Adipose tissue (tissue), 3 donors: ENCODE measurements around the gene DGKI. TPM values are rescaled to one million over a fixed set of nuclear protein-coding genes. Genes with fewer than 3 reads are reported as not detected.
"Not testable (repeated sequence)": the region's sequence is repeated elsewhere in the genome, so short reads cannot be mapped to it uniquely, and the experiment has no call there.

Experiments used
- H3K27ac ChIP-seq: one replicate; pipeline ENCODE4 v1.5.1; 2013; ENCODE audit warnings: low read depth, low read length
- WGBS, 3 donors: extraction: QIAGEN DNeasy Blood & Tissue Kit; methylation state at CpG; one replicate each; pipeline ENCODE4 v1.1.7; 2013; 5-methylcytosine and 5-hydroxymethylcytosine counted together
- polyA plus RNA-seq, 3 donors: library from polyadenylated mRNA; stranded (reverse); fragments of 200-250 nt; gene quantifications; one replicate each; pipeline ENCODE4 v1.2.3, GENCODE V29; 2013
- donor health status: healthy with polysubstance abuse.
- donor health status: Bipolar disorder and iron deficiency.
- donor health status: healthy.

Gene DGKI
- polyA plus RNA-seq, 3 donors, result 0.03 to 0.22 (median 0.21) TPM

DNA sequence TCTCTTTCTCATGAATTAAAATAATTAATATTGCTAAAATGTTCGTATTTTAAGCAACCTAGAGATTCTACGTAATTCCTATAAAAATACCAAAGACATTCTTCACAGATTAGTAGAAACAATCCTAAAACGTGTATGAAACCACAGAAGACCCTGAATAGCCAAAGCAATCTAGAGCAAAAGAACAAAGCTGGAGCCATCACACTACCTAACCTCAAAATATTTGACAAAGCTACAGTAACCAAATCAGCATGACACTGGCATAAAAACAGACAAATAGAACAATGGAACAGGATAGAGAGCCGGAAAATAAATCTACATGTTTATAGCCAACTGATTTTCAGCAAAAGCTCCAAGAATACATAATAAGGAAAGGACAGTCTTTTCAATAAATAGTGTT lies 397.8 kb downstream of the DGKI start:
- 72 to 87% (median 86%) methylated on average over 4 of the region's 4 CpGs for WGBS, 3 donors
- H3K27ac ChIP-seq, result no peak overlapping the region

- WGBS, 3 donors, result 90 to 100% (median 94%) methylated on average over 1 of the region's 1 CpG
- H3K27ac ChIP-seq, result not testable (repeated sequence)
Measured at GRCh38 chr7:137448572-137448971, 398.2 kb downstream of the DGKI start.

DNA sequence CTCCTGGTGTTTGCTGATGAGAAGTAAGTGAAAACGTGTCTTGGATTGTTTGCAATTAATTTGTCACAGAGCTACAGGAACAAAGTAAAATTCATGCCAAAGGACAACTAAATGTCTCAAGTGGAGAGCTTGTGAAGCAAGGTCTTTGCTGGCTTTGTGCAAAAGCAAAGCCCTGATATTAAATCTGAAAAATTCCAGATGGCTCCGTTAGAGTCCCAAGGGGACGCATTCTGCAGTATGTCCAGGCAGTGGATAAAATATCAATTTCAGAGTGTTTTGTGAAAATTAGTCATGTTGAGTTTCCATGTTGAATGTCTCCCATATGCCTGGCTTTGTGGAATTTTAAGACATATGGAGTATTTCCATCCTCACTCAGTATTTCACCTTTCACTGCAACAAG lies 400.7 kb downstream of the DGKI start:
- H3K27ac ChIP-seq, result no peak overlapping the region
- 50 to 56% (median 55%) methylated on average over 3 of the region's 3 CpGs for WGBS, 3 donors

- no peak overlapping the region for H3K27ac ChIP-seq
Measured at GRCh38 chr7:137445268-137445667, 401.5 kb downstream of the DGKI start.

DNA sequence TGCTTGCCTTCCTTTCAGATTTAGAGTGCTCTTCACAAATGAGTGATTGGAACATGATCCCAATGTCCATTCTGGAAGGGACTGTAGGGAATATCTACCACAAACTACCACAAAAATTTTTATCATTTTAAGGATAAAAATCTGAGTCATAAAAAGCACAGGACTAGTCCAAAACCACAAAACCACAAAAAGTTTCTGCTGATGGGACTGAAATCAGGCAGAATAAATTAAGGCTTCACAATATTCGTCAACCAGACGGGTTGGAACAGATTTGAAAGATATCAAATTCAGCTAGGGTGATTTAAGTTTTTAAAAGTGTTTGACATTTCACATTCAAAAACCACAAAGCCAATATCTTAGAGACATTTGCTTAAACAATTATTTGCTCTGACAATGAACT lies 403.2 kb downstream of the DGKI start:
- no peak overlapping the region for H3K27ac ChIP-seq
- 32 to 68% (median 40%) methylated on average over 2 of the region's 2 CpGs for WGBS, 3 donors

More at GRCh38 chr7:137445268-137445667, 401.5 kb downstream of the DGKI start:
- 70 to 83% (median 81%) methylated on average over 1 of the region's 1 CpG for WGBS, 3 donors

GRCh38 chr7:137441451-137441850 lies 405.3 kb downstream of the DGKI start:
- no peak overlapping the region for H3K27ac ChIP-seq
- 58 to 69% (median 64%) methylated on average over 3 of the region's 3 CpGs for WGBS, 3 donors

DNA sequence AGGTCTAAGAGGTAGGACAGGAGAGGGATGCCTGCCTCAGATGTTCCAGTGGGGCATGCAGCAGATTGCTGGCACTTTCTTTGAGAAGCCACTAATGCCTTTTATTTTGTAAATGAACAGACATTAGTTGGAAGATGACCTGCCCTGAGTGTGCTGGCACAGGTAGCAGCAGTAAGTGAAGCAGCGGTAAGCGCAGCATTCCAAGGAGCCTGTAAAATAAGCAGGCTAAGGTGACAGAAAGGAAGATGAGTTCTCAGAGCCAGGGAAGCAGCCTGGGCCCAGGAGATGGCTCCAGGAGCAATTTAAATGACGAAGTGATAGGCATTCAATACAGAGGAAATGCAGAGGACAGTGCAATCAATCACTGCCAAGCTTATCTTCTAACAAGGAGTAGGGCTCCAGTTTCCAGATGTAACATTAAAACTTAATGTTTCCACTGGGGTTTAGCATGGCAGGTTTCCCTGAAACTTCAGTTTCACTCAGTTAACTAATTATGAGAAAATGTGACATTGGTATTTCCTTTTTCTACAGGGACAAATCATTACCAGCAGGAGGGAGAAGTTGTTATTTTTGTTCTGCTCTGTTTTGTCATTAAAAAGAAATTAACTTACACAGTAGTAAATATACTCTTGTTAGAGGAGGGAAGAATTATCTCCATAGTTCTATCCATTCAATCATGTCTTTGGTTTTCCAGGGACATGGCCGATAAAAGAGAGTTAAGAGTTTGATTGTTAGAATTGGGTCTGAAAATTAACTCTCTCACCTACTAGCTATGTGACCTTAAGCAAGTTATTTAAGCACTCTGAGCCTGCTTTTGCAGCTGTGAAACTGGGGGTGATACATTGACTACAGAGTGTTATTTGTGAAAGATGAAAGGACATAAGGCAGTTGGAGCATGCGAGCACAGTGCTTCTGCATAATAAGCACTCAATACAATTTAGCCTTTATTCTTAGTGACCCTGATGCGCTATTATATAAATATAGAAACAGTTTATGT lies 406.6 kb downstream of the DGKI start:
- WGBS, 3 donors, result 47 to 59% (median 50%) methylated on average over 6 of the region's 6 CpGs
- H3K27ac ChIP-seq, result no peak overlapping the region

- H3K27ac ChIP-seq, result no peak overlapping the region
Measured at GRCh38 chr7:137434946-137435345, 411.8 kb downstream of the DGKI start.

DNA sequence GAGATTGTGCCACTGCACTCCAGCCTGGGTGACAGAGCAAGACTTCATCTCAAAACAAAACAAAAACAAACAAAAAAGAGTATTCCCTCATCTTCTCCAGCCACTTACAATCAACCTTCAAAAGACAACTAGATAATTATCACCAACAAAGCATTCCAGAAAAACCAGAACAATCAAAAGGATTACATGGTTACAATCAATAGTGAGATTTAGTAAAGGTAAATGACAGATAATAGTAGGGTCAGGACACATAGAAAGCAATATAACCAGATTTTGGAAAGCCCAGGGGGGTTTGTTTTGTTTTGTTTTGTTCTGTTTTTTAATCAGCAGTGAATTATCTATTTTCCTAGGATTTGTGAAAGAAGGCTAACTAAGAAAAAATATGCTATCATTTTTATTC lies 412.2 kb downstream of the DGKI start:
- no peak overlapping the region for H3K27ac ChIP-seq

DNA sequence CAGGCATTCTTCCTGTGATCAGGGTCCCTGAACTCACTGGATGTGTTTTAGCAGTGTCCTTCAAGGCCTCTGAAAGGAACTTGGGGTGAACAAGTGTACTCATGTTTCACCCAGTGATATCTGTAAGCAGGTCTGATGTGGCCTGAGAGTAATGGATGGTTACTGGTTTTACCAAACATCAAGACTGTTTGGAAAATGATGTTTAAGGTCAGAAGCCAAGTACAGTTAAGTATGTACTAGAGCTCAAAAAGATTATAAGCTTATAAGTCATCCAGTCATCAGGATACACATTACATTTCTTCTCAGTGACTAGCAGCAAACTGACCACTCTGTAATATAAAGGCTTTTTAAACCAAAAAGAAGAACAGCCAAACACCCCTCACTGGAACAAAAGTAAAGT lies 423.5 kb downstream of the DGKI start:
- H3K27ac ChIP-seq, result no peak overlapping the region

DNA sequence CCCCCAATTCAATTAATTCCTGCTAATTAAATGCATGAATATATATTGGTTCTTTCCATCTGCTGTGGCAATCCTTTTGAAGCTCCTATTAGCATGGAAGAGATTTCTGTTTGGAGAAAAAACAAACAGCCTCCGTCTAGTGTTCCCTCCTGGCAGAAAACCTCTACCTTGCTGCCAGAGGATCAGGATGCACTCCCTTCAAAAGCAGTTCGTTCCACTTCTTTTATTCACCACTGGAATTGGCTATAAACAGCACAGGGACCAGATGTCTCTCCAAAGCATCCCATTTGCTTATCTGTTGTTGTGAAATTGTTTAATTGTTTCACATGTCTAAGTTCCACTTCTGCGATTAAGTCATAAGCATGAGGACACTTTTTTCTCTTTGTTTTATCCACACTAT lies 425.4 kb downstream of the DGKI start:
- no peak overlapping the region for H3K27ac ChIP-seq
- 49 to 56% (median 52%) methylated on average over 3 of the region's 3 CpGs for WGBS, 3 donors

DNA sequence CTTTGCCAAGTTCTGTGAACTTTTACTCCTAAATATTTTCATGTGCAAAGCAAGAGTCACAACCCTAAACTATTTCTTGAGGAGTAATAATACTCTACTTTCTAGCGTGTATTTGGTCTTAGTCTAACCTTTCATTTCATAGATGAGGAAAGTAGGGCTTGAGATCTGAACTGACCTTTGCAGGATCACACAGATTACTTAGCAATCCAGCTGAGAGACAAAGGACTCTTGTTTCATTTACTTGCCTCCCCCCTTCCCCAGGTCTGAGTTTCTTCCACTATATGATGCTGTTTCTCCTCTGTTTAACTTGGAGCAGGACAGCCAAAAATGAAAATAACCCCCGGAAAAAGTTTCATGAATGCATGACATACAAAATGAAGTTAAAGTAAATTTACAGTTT lies 427.9 kb downstream of the DGKI start:
- H3K27ac ChIP-seq, result no peak overlapping the region
- 64 to 83% (median 80%) methylated on average over 2 of the region's 2 CpGs for WGBS, 3 donors

- H3K27ac ChIP-seq, result no peak overlapping the region
- 57 to 60% (median 57%) methylated on average over 2 of the region's 2 CpGs for WGBS, 3 donors
Measured at GRCh38 chr7:137417464-137417863, 429.3 kb downstream of the DGKI start.

DNA sequence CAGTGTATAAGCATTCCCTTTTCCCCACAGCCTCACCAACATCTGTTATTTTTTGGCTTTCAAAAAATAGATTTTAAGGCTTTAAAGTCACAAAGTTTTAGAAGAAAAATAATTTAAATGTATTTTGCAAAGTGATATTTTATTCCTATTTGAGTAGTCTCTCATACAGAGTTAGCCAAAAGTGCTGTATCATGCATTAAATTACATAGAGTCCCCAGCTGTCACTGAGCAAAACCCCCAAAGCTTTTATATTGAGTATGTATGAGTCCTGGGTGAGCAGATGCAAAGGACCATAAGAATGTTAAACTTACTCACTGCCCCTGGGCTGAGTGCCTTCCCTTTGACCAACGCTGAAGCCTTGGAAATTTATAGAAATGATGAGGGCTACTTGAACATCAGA lies 432.9 kb downstream of the DGKI start:
- H3K27ac ChIP-seq, result no peak overlapping the region
- 33 to 41% (median 38%) methylated on average over 1 of the region's 1 CpG for WGBS, 3 donors

- 63 to 81% (median 79%) methylated on average over 3 of the region's 3 CpGs for WGBS, 3 donors
- H3K27ac ChIP-seq, result no peak overlapping the region
Measured at GRCh38 chr7:137411446-137411845, 435.3 kb downstream of the DGKI start.

DNA sequence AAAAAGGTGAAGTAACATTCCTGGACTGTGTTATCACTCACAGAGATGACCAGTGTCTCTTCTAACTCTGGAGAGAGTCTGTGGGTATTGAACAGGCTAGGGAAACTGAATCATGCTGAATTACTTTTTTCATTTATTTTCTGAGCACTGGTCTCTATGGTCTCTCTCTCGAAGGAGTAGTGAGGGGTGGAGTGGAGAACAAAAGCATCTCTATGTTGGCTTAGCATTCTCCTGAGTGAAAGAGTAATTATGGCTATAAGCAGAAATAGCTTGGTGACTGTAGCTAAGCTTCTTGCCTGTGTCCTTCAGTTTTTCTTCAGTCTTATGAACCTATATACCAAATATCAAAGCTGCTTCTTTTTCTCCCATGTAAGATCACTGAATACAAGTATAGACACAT lies 438.6 kb downstream of the DGKI start:
- no peak overlapping the region for H3K27ac ChIP-seq
- 29 to 72% (median 56%) methylated on average over 1 of the region's 1 CpG for WGBS, 3 donors

DNA sequence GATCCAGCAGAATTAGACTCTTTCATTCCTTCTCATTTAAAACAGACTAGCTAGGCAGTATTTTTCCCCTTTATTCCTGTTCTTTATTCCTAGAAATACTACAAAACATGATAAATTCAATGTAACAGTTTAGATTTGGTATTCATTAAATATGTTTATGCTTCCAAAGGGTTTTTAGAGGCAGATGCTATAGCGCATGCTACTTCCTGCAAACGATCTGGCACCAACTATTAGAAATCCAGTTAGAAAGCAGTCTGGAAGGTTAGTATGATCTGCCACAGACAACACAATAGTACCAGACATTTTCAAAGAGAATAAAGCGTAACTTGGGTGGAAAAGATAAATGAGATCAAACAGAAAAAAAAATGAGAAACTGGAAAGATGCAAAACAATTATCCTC lies 439.7 kb downstream of the DGKI start:
- WGBS, 3 donors, result 76 to 88% (median 82%) methylated on average over 3 of the region's 3 CpGs
- H3K27ac ChIP-seq, result no peak overlapping the region

- no peak overlapping the region for H3K27ac ChIP-seq
- 68 to 71% (median 70%) methylated on average over 5 of the region's 5 CpGs for WGBS, 3 donors
Measured at GRCh38 chr7:137404660-137405317, 442.0 kb downstream of the DGKI start.

- WGBS, 3 donors, result 58 to 73% (median 66%) methylated on average over 2 of the region's 2 CpGs
- H3K27ac ChIP-seq, result no peak overlapping the region
Measured at GRCh38 chr7:137403353-137403695, 443.4 kb downstream of the DGKI start.
